ENCODE results near the gene SPRR3. TPM values are rescaled to one million over a fixed set of nuclear protein-coding genes. Genes with fewer than 3 reads are reported as not detected.

The SPRR3 gene
- total RNA-seq, 1 donor from 2014 or later: not detected

- Mint-ChIP-seq H3K27ac (no peak overlapping the region), H3K27me3 (no peaks in the 10 kb centered on the region), H3K4me1 (ENCODE audit: low read depth) (no peaks in the 10 kb centered on the region), H3K9me3 (ENCODE audit: low read depth) (peaks cover 4% of the 10 kb centered on the region), H3K36me3 (ENCODE audit: insufficient read depth) (no peaks in the 10 kb centered on the region), H3K4me3 (ENCODE audit: low read depth) (no peak overlapping the region)
- DNase-seq (ENCODE audit: low spot score, unreplicated experiment): no peak
- no peak for TF ChIP-seq CTCF (IDR thresholded peaks at IDR 0.05; ENCODE audit: unreplicated experiment)
Observed at GRCh38 chr1:152959801-152960451, 41.6 kb upstream of the SPRR3 start.

GRCh38 chr1:152960452-152961044, 41.0 kb upstream of the SPRR3 start:
- no peak overlapping the region for H3K4me3 Mint-ChIP-seq (ENCODE audit: low read depth)
- no peaks in the 10 kb centered on the region for H3K27me3 Mint-ChIP-seq
- no peak overlapping the region for H3K27ac Mint-ChIP-seq
- no peaks in the 10 kb centered on the region for H3K4me1 Mint-ChIP-seq (ENCODE audit: low read depth)
- TF ChIP-seq CTCF (IDR thresholded peaks at IDR 0.05; ENCODE audit: unreplicated experiment): peak; percentile 36
- DNase-seq (ENCODE audit: low spot score, unreplicated experiment): no peak
- H3K9me3 Mint-ChIP-seq (ENCODE audit: low read depth): peaks cover 3% of the 10 kb centered on the region
- H3K36me3 Mint-ChIP-seq (ENCODE audit: insufficient read depth): no peaks in the 10 kb centered on the region

- Mint-ChIP-seq H3K27ac (no peak overlapping the region), H3K9me3 (ENCODE audit: low read depth) (peaks cover 3% of the 10 kb centered on the region), H3K4me3 (ENCODE audit: low read depth) (no peak overlapping the region), H3K4me1 (ENCODE audit: low read depth) (no peaks in the 10 kb centered on the region), H3K36me3 (ENCODE audit: insufficient read depth) (no peaks in the 10 kb centered on the region), H3K27me3 (no peaks in the 10 kb centered on the region)
- TF ChIP-seq CTCF (IDR thresholded peaks at IDR 0.05; ENCODE audit: unreplicated experiment): no peak
- DNase-seq (ENCODE audit: low spot score, unreplicated experiment): no peak
Observed at GRCh38 chr1:152961226-152961891, 40.2 kb upstream of the SPRR3 start.

- no peak overlapping the region for H3K27ac Mint-ChIP-seq
- H3K27me3 Mint-ChIP-seq: no peaks in the 10 kb centered on the region
- H3K4me1 Mint-ChIP-seq (ENCODE audit: low read depth): no peaks in the 10 kb centered on the region
- no peaks in the 10 kb centered on the region for H3K36me3 Mint-ChIP-seq (ENCODE audit: insufficient read depth)
- H3K4me3 Mint-ChIP-seq (ENCODE audit: low read depth): no peak overlapping the region
- TF ChIP-seq CTCF (IDR thresholded peaks at IDR 0.05; ENCODE audit: unreplicated experiment): no peak
- peaks cover 3% of the 10 kb centered on the region for H3K9me3 Mint-ChIP-seq (ENCODE audit: low read depth)
- no peak for DNase-seq (ENCODE audit: low spot score, unreplicated experiment)
Observed at GRCh38 chr1:152962876-152963415, 38.6 kb upstream of the SPRR3 start.

GRCh38 chr1:152964536-152964935, 37.0 kb upstream of the SPRR3 start:
- no peaks in the 10 kb centered on the region for H3K4me1 Mint-ChIP-seq (ENCODE audit: low read depth)
- no peak for DNase-seq (ENCODE audit: low spot score, unreplicated experiment)
- no peak for TF ChIP-seq CTCF (IDR thresholded peaks at IDR 0.05; ENCODE audit: unreplicated experiment)
- no peak overlapping the region for H3K27ac Mint-ChIP-seq
- H3K4me3 Mint-ChIP-seq (ENCODE audit: low read depth): no peak overlapping the region
- peaks cover 3% of the 10 kb centered on the region for H3K9me3 Mint-ChIP-seq (ENCODE audit: low read depth)
- H3K27me3 Mint-ChIP-seq: no peaks in the 10 kb centered on the region
- no peaks in the 10 kb centered on the region for H3K36me3 Mint-ChIP-seq (ENCODE audit: insufficient read depth)
